GM21737 (cell line): ENCODE measurements around the gene ELF1.
A peak's percentile ranks its signal among the peaks of the same experiment; 100 is the strongest.
"Not testable (repeated sequence)": the region's sequence is repeated elsewhere in the genome, so short reads cannot be mapped to it uniquely, and the experiment has no call there.

Source experiments
- ATAC-seq: cut with Tn5 transposase; IDR thresholded peaks from one replicate; pipeline ENCODE4 v1.9.1; 2021; ENCODE audit warnings: mild to moderate bottlenecking, moderate library complexity; ENCODE audit not compliant: unreplicated experiment

Gene ELF1

GRCh38 chr13:40983725-40984667 lies 35.1 kb downstream of the ELF1 start:
- ATAC-seq, result no peak

- no peak for ATAC-seq
Observed at GRCh38 chr13:40983259-40983658, 35.9 kb downstream of the ELF1 start.

- peak; percentile 51 for ATAC-seq
Observed at GRCh38 chr13:40982772-40983171, 36.3 kb downstream of the ELF1 start.

GRCh38 chr13:40981949-40982348 lies 37.2 kb downstream of the ELF1 start:
- no peak for ATAC-seq

GRCh38 chr13:40981361-40981760 lies 37.8 kb downstream of the ELF1 start:
- no peak for ATAC-seq

- no peak for ATAC-seq
Observed at GRCh38 chr13:40980461-40980860, 38.7 kb downstream of the ELF1 start.

- ATAC-seq, result no peak
Observed at GRCh38 chr13:40979232-40979631, 39.9 kb downstream of the ELF1 start.

- not testable (repeated sequence) for ATAC-seq
Observed at GRCh38 chr13:40978109-40978508, 41.0 kb downstream of the ELF1 start.

GRCh38 chr13:40975441-40975840 lies 43.7 kb downstream of the ELF1 start:
- no peak for ATAC-seq

- peak; percentile 55 for ATAC-seq
Observed at GRCh38 chr13:40974460-40975407, 44.4 kb downstream of the ELF1 start.

GRCh38 chr13:40973409-40973808 lies 45.7 kb downstream of the ELF1 start:
- ATAC-seq, result no peak

GRCh38 chr13:40971321-40971720 lies 47.8 kb downstream of the ELF1 start:
- ATAC-seq, result no peak

GRCh38 chr13:40970803-40971202 lies 48.3 kb downstream of the ELF1 start:
- no peak for ATAC-seq

GRCh38 chr13:40969169-40969901 lies 49.8 kb downstream of the ELF1 start:
- ATAC-seq, result peak; percentile 67

GRCh38 chr13:40968416-40969000 lies 50.6 kb downstream of the ELF1 start:
- ATAC-seq, result no peak

GRCh38 chr13:40966298-40966697 lies 52.8 kb downstream of the ELF1 start:
- no peak for ATAC-seq

- ATAC-seq, result no peak
Observed at GRCh38 chr13:40963927-40964326, 55.2 kb downstream of the ELF1 start.

GRCh38 chr13:40961826-40962225 lies 57.3 kb downstream of the ELF1 start:
- no peak for ATAC-seq

- ATAC-seq, result no peak
Observed at GRCh38 chr13:40961214-40961613, 57.9 kb downstream of the ELF1 start.

- no peak for ATAC-seq
Observed at GRCh38 chr13:40960716-40961115, 58.4 kb downstream of the ELF1 start.
